A375 (cell line): ENCODE results near the gene ZNF860. TPM values are rescaled to one million over a fixed set of nuclear protein-coding genes. Genes with fewer than 3 reads are reported as not detected.

ENCODE experiments used
- small RNA-seq: library from RNA; depleted of rRNA; stranded (forward); fragments of <200 nt; gene quantifications from one replicate; pipeline ENCODE3, GENCODE V24; 2014
- total RNA-seq: library from RNA; depleted of rRNA; stranded (reverse); fragments of >200 nt; shearing (Covaris generic); gene quantifications from 2 replicates; pipeline ENCODE4 v1.2.3, GENCODE V29; 2014; rRNA removed

Gene ZNF860
- 2.8 and 3.6 TPM in 2 replicates for total RNA-seq

DNA sequence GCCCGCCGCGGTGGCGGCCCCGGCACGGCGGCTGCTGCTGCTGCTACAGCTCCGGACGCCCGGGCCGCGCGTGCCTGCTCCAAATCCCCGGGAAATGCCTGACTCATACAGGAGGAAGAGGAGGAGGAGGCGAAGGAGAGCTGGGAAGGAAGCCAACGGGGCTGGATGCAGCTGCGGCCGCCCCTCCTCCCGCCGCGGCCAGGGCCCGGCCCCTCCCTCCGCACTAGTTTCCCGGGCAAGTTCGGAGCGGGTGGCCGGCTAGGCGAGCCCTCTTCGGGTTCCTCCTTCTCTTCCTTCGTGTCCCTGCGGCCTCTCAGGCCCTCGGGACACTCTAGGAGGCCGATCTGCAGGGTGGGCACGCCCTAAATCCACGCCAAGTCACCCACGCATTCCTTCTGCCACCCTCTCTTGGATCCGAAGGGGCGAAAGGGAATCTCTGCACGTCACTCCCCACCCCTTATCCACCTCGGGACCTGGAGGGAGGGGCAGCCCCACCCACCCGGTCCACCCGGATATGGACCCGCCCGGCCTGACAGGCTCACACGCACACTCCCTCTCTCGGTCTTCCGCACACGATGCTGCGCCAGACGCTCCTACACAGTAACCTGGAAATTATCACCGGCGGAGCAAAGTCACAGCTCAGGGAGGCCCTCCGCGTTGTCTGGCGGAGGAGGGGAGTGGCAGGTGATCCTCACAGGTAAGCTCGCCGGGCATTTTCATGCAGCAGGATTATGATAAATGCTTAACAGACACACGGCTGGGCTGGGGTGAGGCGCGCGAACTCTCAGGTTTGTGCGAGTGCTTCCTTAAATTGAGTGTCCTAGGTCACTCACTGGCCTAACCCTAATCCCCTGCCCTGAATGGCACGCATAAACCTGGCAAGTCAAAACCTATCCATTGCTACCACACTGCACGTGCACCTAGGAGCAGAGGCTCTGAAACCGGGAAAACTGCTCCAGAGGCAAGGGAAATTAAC is at the start of gene ZNF860, which contains the start of gene OSBPL10:
Gene ZNF860, plus strand, starts transcription at position 545 of the 976 bp plus-strand sequence. CDS start 7,330 bp downstream, outside the sequence.
Gene OSBPL10, minus strand, starts transcription at position 57 of the 976 bp plus-strand sequence. CDS start 83 bp downstream, outside the sequence.

Small RNA genes lying within 50 kb of the gene (small RNA-seq; reads per million reads assigned to genes)
- not detected for gene RF00402

Other genes with a start within 250 kb of the ZNF860 start
- 43.0 and 61.8 TPM in 2 replicates for gene OSBPL10, start 488 bp upstream of the ZNF860 start, total RNA-seq
- gene GPD1L, start 124.9 kb downstream of the ZNF860 start, total RNA-seq: 14.9 and 18.9 TPM in 2 replicates